ENCODE data around the gene MMEL1.
"Not testable (repeated sequence)": the region's sequence is repeated elsewhere in the genome, so short reads cannot be mapped to it uniquely, and the experiment has no call there.

Gene MMEL1

GRCh38 chr1:2554621-2555387 is 78.0 kb downstream of the MMEL1 start:
- peak; percentile 69 for DNase-seq

- no peak for DNase-seq
These were observed 78.8 kb downstream of the MMEL1 start for GRCh38 chr1:2553871-2554620.

- DNase-seq, result not testable (repeated sequence)
These were observed 79.7 kb downstream of the MMEL1 start for GRCh38 chr1:2553076-2553475.

- no peak for DNase-seq
These were observed 80.6 kb downstream of the MMEL1 start for GRCh38 chr1:2552189-2552588.

GRCh38 chr1:2551544-2551943 is 81.3 kb downstream of the MMEL1 start:
- not testable (repeated sequence) for DNase-seq

DNA sequence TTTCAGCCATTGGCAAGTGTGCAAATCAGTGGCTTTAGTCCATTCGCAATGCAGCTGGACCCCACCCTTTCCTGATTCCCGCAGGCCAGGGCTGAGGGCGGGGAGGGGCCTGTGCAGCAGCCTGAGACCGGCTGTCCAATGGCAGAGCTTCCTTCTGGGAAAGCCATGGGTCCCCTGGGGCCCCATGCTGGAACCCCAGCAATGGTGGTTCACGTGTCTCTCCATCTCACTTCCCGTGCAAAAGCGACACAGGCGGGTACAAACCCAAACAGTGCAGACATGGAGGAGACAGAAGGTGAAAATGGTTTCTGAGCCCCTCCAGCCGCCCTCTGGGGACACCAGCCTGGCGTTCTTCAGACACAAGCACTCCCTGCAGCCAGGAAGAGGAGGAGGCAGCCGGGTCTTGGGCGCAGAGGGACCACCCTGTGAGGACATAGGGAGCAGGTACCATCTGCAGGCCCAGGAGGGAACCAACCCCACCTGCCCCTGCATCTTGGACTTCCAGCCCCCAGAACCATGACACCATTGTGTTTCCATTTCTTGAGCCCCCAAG is 82.4 kb downstream of the MMEL1 start:
- not testable (repeated sequence) for DNase-seq

- not testable (repeated sequence) for DNase-seq
These were observed 83.3 kb downstream of the MMEL1 start for GRCh38 chr1:2549367-2550029.

DNA sequence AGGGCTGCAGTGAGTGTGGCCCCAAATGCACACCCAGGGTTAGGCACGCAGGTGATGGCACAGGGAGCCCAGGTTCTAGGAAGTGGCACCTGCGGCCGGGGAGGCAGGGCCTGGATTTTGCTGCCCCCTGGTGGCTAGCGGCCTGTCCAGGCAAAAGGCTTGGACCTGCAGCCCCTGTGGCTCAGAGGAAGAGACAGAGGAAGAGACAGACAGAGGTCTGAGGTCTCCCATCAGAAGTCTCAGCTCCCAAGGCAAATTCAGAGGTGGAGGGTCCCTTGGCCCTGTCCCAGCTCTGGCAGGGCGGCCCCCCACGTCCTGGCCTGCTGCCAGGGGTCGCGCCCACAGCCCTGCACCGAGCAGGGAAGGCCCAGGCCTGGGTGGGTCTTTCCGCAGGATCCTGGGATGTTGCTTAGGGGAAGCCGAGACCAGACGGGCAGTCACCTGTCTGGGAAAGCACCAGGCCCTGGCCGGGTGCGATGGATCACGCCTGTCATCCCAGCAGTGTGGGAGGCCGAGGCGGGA is 84.7 kb downstream of the MMEL1 start:
- peak; percentile 86 for DNase-seq

DNA sequence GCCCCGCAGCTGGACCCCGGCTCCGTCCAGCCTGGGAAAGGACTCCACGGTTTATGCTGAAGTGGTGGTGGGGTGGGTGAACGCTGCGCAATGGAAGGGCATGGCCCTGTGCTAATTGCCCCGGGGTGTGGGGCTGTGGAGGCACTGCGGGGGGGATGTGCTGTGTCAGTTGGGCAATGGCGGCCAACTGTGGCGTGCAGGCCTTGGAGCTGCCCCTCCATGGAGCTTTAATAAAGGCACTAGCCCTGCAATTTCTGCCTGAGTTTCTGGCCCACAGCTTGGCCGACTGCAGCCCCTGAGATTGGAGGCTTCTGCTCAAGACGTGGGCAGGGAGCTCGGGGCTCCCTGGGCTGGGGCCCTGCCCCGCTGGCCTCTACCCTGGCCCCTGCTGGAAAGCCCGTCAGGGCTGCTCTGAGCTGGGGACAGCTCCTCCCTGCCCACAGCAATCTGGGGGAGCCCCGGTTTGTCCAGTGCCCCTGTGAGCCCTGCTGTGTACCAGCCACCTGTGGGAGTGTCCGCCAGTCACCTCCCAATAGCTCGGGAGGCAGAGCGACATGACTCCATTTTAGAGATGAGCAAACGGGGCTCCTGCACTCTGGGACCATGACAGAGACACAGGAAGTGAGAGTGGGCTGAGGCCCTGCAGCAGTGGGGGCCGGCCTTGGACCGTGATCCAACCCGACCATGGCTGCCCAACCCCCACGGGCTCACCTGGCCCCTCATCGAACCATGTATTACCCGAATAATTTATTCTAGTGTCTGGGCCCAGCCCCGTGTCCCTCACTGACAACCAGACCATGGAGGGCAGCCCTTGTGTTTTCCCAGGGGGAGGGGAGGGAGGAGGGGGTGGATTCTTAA is 85.4 kb downstream of the MMEL1 start:
- DNase-seq, result peak; percentile 36

DNA sequence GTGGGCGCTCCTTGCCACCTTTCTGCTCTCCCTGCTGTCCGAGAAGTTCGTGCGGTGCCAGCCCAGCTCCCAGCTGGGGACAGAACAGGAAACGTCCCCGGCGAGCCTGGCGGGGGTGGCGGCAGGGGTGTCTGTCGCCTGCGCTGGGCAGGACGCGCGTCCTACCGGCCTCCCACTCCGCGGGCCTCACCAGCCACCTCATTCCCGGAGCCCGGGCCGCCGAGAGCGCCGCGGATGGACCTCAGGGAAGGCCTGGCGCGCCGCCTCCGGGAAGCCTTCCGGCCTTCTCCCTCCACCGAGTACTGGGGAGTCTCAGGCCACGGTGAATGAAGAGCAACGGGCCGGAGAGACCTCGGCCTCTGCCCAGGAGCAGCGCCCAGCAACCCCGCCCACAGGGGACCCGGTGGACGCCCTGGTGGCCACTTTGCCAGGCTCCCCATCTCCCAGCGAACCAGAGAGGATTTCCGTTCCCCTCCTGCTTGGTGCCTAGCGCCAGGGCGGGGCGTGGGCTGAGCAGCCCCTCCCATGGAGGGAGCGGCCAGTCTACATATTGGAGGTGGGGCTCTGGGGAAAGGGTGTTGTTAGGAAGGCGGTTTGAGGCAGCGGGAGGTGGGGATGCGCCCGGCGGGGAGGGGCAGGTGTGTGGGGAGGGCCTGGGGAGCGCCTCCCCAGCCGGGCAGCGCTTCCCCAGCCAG is 86.2 kb downstream of the MMEL1 start:
- peak; percentile 95 for DNase-seq

GRCh38 chr1:2545754-2546514 is 86.9 kb downstream of the MMEL1 start:
- peak; percentile 93 for DNase-seq

DNA sequence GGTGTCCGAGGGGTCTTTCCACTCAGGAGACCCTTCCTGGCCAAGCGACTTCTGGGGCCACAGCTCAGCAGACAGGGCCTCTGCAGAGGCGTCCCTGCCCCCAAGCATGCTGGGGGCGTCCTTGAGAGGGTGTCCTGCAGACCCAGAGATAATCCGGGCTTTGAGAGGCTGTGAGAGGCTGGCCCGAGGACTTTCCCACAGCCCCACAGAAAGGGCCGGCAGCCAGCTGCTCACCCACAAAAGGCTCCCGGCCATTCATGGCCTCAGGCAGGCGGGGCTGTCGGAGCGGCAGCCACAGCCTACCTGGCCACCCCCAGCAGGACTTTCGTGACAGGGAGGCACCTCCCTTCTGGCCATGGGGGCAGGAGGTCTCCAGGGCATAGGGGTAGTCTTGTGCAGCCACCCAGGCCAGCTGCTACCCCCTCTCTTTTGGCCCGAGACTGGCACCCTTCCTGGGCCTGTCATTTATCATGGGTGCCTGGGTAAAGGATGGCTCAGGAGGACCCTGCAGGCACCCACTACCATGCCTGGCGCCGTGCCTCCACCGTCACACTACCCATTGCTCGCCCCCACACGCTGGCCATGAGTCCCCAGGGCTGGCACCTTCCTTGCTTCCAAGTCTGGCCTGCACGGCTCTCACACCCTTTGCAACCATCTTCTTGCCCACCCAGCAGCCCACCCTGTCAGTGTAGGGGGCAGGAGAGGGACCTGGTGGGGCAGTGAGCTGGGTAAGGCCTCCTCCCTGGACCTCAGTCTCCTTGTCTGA is 87.8 kb downstream of the MMEL1 start:
- DNase-seq, result peak; percentile 48

DNA sequence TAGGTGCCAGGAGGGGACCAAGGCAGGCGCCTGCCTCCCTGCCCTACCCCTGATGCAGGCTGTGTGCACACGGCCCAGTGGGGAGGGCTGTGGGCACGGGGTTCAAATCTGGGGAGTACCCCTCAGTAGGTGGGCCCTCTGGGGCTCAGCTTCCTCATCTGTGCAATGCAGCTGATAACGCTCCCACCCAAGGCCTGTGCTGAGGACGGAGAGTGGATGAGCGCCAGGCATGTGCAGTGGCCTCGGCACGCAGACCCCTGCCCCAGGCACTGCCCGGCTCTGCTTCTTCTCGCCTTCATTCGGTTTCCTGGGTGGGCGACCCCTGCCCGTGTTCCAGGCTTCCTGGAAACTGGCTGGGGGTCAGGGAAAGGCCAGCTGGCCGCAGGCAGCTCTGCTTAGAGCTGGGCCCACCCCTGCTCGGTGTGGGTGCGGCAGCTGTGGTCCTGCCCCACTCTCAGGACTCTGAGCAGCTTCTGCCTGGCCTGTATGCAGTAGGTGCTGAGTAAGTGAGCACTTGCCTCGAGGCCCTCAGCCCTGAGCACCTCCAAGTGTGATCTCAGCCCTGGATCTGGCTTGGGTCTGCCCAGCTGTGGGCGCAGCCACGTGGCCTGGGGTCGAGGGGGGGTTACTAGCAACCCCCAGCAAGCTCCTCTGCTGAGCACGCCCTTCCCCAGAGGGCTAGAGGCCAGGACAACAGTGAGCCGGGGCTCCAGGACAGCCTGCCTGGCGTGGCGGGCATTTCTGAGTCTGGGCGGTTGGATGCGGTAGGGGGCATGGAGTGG is 88.5 kb downstream of the MMEL1 start:
- DNase-seq, result peak; percentile 80

DNA sequence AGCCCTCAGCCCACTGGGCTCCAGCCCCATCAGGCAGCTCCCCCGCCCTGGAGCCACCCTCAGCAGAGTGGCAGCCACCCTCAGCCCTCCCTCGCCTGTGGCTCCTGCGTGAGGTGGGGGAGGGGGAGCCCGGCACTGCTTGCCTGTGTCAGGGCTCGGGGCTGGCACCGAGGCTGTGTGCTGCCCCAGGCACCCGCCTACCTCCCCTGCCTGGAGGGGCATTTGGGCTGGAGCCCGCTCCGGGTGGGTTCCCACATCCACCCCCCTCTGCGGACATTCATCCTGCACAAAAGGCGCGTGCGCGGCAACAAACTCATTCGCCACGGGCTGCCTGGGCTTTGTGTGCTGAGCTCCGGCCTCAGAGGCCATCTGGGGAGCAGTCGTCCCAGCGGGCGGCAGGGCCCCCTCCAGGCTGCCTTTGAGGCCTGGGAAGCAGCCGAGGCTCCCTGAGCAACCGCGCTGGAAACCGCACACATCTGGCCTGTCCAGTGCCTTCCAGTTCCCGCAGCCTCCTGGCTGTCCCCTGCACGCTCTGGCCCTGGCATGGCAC is 89.2 kb downstream of the MMEL1 start:
- peak; percentile 61 for DNase-seq

- DNase-seq, result no peak
These were observed 90.4 kb downstream of the MMEL1 start for GRCh38 chr1:2542246-2542915.

DNA sequence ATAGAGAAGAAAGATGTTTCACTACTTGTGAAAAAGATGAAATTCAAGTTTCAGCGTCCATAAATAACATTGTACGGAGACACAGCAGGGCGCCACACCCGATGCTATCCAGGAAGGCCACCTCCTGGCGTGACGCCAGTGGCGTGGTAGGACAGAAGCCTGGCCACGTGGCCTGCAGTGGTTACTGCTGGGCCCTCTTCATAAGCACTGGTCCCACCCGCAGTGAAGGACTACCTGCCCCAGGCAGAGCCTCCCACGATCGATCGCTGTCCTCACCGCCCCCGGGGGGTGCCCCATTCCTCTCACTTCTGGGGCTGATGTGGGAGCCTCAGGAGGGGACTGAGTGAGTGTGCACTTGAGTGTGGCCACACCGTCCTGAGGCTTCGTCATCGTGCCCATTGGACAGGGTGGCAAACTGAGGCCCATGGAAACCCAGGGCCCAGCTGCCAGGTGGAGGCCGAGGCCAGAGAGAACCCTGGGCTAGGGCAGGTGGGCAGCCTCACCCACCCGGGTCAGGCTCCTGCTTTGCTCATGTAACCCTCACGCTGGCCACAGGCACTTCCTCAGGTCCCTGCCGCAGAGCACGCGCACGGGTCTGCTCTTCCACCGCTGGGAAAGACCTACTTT is 91.1 kb downstream of the MMEL1 start:
- DNase-seq, result peak; percentile 81

- DNase-seq, result no peak
These were observed 91.9 kb downstream of the MMEL1 start for GRCh38 chr1:2540816-2541492.

Data from hematopoietic multipotent progenitor cell treated with erythropoietin and hydrocortisone succinate and interleukin-3 and kit ligand, for 8 days (in vitro differentiated cells).